ENCODE measurements around the gene GUCA1A. TPM values are rescaled to one million over a fixed set of nuclear protein-coding genes. Genes with fewer than 3 reads are reported as not detected.
A peak's percentile ranks its signal among the peaks of the same experiment; 100 is the strongest.

The GUCA1A gene
- total and polyA plus RNA-seq, 8 donors: 0.10 TPM; not detected in 7

GRCh38 chr6:42171813-42172581 is 1.2 kb upstream of the GUCA1A start:
- 70 to 81% (median 79%) methylated on average over 7 of the region's 7 CpGs for WGBS, 5 donors
- Histone ChIP-seq H3K9me3 (no peaks in the 10 kb centered on the region), H3K4me1 (peaks cover 0 to 3% (median 0%) of the 10 kb centered on the region in 4 donors), H3K4me3 (no peak overlapping the region), H3K27ac (no peak overlapping the region), H3K27me3 (no peaks in the 10 kb centered on the region), H3K36me3 (no peaks in the 10 kb centered on the region)
- intact Hi-C loops (cut with DNase I; ENCODE audit: low total_unique reads): no loop called here
- TF ChIP-seq POLR2A (IDR thresholded peaks at IDR 0.05): no peak
- no peak for TF ChIP-seq CTCF (IDR thresholded peaks at IDR 0.05)
- TF ChIP-seq EP300 (IDR thresholded peaks at IDR 0.05): no peak
- no peak for TF ChIP-seq POLR2AphosphoS5 (IDR thresholded peaks at IDR 0.05)
- no peak for DNase-seq

- no peak overlapping the region for H3K27ac ChIP-seq
- intact Hi-C loops (cut with DNase I; ENCODE audit: low total_unique reads): no loop called here
- WGBS, 5 donors: 70 to 77% (median 75%) methylated on average over 5 of the region's 5 CpGs
- no peaks in the 10 kb centered on the region for H3K9me3 ChIP-seq
- no peak overlapping the region for H3K4me3 ChIP-seq
- no peaks in the 10 kb centered on the region for H3K36me3 ChIP-seq
- no peak for DNase-seq
- H3K4me1 ChIP-seq: peaks cover 0 to 9% (median 3%) of the 10 kb centered on the region in 4 donors
- H3K27me3 ChIP-seq: peaks cover 0 to 22% (median 3%) of the 10 kb centered on the region in 3 donors
- TF ChIP-seq CTCF (IDR thresholded peaks at IDR 0.05) (no peak), POLR2AphosphoS5 (IDR thresholded peaks at IDR 0.05) (no peak), EP300 (IDR thresholded peaks at IDR 0.05) (no peak), POLR2A (IDR thresholded peaks at IDR 0.05) (no peak)
Observed at GRCh38 chr6:42175860-42176259, 2.7 kb downstream of the GUCA1A start.

GRCh38 chr6:42176981-42177380 is 3.8 kb downstream of the GUCA1A start:
- no peaks in the 10 kb centered on the region for H3K9me3 ChIP-seq
- intact Hi-C loops (cut with DNase I; ENCODE audit: low total_unique reads): no loop called here
- TF ChIP-seq POLR2AphosphoS5 (IDR thresholded peaks at IDR 0.05) (no peak), POLR2A (IDR thresholded peaks at IDR 0.05) (no peak), CTCF (IDR thresholded peaks at IDR 0.05) (no peak), EP300 (IDR thresholded peaks at IDR 0.05) (no peak)
- H3K36me3 ChIP-seq: no peaks in the 10 kb centered on the region
- H3K27me3 ChIP-seq: peaks cover 0 to 22% (median 3%) of the 10 kb centered on the region in 3 donors
- peaks cover 0 to 9% (median 3%) of the 10 kb centered on the region in 4 donors for H3K4me1 ChIP-seq
- H3K4me3 ChIP-seq: no peak overlapping the region
- no peak overlapping the region for H3K27ac ChIP-seq
- DNase-seq: no peak

- Histone ChIP-seq H3K4me1 (peaks cover 0 to 6% (median 3%) of the 10 kb centered on the region in 4 donors), H3K4me3 (no peak overlapping the region), H3K27me3 (peaks cover 0 to 22% (median 3%) of the 10 kb centered on the region in 3 donors), H3K27ac (no peak overlapping the region), H3K9me3 (no peaks in the 10 kb centered on the region), H3K36me3 (no peaks in the 10 kb centered on the region)
- DNase-seq: peak in 1 of 2 donors; percentile 55
- 21 to 55% (median 23%) methylated on average over 10 to 27 of the region's 27 CpGs for WGBS, 5 donors
- intact Hi-C loops (cut with DNase I; ENCODE audit: low total_unique reads): no loop called here
- TF ChIP-seq POLR2A (IDR thresholded peaks at IDR 0.05) (no peak), EP300 (IDR thresholded peaks at IDR 0.05) (no peak), CTCF (IDR thresholded peaks at IDR 0.05) (no peak), POLR2AphosphoS5 (IDR thresholded peaks at IDR 0.05) (no peak)
Observed at GRCh38 chr6:42177514-42178364, 4.6 kb downstream of the GUCA1A start.

Data from stomach (tissue), 9 donors.